ENCODE results near the gene THBS2. TPM values are rescaled to one million over a fixed set of nuclear protein-coding genes. Genes with fewer than 3 reads are reported as not detected.
A peak's percentile ranks its signal among the peaks of the same experiment; 100 is the strongest.

Gene THBS2
- polyA plus RNA-seq, 1 experiment, result 857 TPM

GRCh38 chr6:169194737-169195136 lies 58.9 kb downstream of the THBS2 start:
- Histone ChIP-seq H3K4me3 (ENCODE audit: low read depth, low read length) (no peak overlapping the region), H3K36me3 (ENCODE audit: control insufficient read depth, insufficient read depth, low read length) (no peaks in the 10 kb centered on the region), H3K27me3 (ENCODE audit: control insufficient read depth, insufficient read depth, low read length) (no peaks in the 10 kb centered on the region)
- CTCF ChIA-PET, result interaction anchor here (1.1 kb wide), 2 partner anchors 9 to 50 kb away, joined by 3 to 4 read pairs; no protein-coding TSS in a partner anchor
- POLR2A ChIA-PET, result no interaction called here
- DNase-seq (ENCODE audit: low read depth), result no peak
- TF ChIP-seq, protein P1, sequence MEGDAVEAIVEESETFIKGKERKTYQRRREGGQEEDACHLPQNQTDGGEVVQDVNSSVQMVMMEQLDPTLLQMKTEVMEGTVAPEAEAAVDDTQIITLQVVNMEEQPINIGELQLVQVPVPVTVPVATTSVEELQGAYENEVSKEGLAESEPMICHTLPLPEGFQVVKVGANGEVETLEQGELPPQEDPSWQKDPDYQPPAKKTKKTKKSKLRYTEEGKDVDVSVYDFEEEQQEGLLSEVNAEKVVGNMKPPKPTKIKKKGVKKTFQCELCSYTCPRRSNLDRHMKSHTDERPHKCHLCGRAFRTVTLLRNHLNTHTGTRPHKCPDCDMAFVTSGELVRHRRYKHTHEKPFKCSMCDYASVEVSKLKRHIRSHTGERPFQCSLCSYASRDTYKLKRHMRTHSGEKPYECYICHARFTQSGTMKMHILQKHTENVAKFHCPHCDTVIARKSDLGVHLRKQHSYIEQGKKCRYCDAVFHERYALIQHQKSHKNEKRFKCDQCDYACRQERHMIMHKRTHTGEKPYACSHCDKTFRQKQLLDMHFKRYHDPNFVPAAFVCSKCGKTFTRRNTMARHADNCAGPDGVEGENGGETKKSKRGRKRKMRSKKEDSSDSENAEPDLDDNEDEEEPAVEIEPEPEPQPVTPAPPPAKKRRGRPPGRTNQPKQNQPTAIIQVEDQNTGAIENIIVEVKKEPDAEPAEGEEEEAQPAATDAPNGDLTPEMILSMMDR (IDR thresholded peaks at IDR 0.05; ENCODE audit: insufficient read depth, low read depth, low read length), result no peak

DNA sequence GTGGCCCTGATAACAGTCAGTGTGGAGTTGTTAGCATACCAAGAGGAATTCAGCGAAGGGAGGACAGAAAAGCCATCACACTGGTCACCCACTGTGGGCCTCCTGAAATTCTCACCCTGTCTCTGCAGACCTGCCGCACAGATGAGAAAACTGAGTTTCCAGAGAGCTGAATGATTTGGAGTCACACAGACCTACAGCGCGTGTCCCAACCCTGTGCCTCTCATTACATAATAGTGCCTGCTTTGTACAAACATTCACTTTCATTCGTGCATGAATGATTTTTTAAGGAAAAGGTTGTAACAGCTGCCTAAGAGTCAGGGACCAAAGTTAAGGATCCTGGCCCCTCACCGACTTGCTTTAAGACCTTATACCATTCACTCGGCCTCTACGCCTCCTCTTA lies 62.7 kb downstream of the THBS2 start:
- ChIA-PET POLR2A (interaction anchor here (1.3 kb wide), 1 partner anchor 18 kb away, joined by 5 read pairs; no protein-coding TSS in a partner anchor), CTCF (interaction anchor here (0.6 to 1.2 kb wide), 3 partner anchors 9 to 106 kb away, joined by 3 to 4 read pairs (median 3); no protein-coding TSS in a partner anchor)
- H3K36me3 ChIP-seq (ENCODE audit: control insufficient read depth, insufficient read depth, low read length), result no peaks in the 10 kb centered on the region
- no peak overlapping the region for H3K4me3 ChIP-seq (ENCODE audit: low read depth, low read length)
- TF ChIP-seq, protein P1 (IDR thresholded peaks at IDR 0.05; ENCODE audit: insufficient read depth, low read depth, low read length), result no peak
- DNase-seq (ENCODE audit: low read depth), result no peak
- H3K27me3 ChIP-seq (ENCODE audit: control insufficient read depth, insufficient read depth, low read length), result no peaks in the 10 kb centered on the region

- TF ChIP-seq, protein P1 (IDR thresholded peaks at IDR 0.05; ENCODE audit: insufficient read depth, low read depth, low read length), result no peak
- Histone ChIP-seq H3K4me3 (ENCODE audit: low read depth, low read length) (no peak overlapping the region), H3K27me3 (ENCODE audit: control insufficient read depth, insufficient read depth, low read length) (no peaks in the 10 kb centered on the region), H3K36me3 (ENCODE audit: control insufficient read depth, insufficient read depth, low read length) (no peaks in the 10 kb centered on the region)
- ChIA-PET CTCF (interaction anchor here (0.6 to 1.2 kb wide), 5 partner anchors 10 to 331 kb away, joined by 3 to 4 read pairs (median 3); no protein-coding TSS in a partner anchor), POLR2A (interaction anchor here (0.7 to 1.3 kb wide), 3 partner anchors 17 to 154 kb away, joined by 3 to 5 read pairs (median 4); no protein-coding TSS in a partner anchor)
- peak; percentile 97 for DNase-seq (ENCODE audit: low read depth)
Observed at GRCh38 chr6:169190144-169190584, 63.5 kb downstream of the THBS2 start.

DNA sequence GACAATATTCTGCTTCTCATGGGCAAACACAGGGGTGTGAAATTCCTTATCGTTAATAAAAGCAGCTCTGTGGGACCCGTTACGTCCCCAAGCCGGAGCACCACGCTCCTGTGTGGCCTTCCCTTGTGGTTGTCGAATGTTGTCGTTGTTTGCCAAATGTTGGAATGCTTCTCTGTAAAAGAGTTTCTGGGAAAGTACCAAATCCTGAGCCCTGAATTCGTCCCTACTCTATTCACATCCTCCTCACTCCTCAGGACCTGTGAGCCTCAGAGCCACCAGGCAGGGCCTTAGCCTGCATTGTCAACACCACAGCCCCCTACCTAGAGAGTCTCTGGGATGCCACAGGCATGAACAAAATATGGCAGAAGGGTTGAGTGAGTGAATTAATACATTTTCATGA lies 64.0 kb downstream of the THBS2 start:
- Histone ChIP-seq H3K27me3 (ENCODE audit: control insufficient read depth, insufficient read depth, low read length) (no peaks in the 10 kb centered on the region), H3K4me3 (ENCODE audit: low read depth, low read length) (no peak overlapping the region), H3K36me3 (ENCODE audit: control insufficient read depth, insufficient read depth, low read length) (no peaks in the 10 kb centered on the region)
- TF ChIP-seq, protein P1 (IDR thresholded peaks at IDR 0.05; ENCODE audit: insufficient read depth, low read depth, low read length), result no peak
- no peak for DNase-seq (ENCODE audit: low read depth)
- ChIA-PET POLR2A (interaction anchor here (0.7 to 1.3 kb wide), 3 partner anchors 17 to 154 kb away, joined by 3 to 5 read pairs (median 4); no protein-coding TSS in a partner anchor), CTCF (interaction anchor here (1.0 to 1.2 kb wide), 3 partner anchors 10 to 331 kb away, joined by 3 to 4 read pairs (median 3); no protein-coding TSS in a partner anchor)

GRCh38 chr6:169189182-169189581 lies 64.5 kb downstream of the THBS2 start:
- no peaks in the 10 kb centered on the region for H3K36me3 ChIP-seq (ENCODE audit: control insufficient read depth, insufficient read depth, low read length)
- TF ChIP-seq, protein P1 (IDR thresholded peaks at IDR 0.05; ENCODE audit: insufficient read depth, low read depth, low read length), result no peak
- no peaks in the 10 kb centered on the region for H3K27me3 ChIP-seq (ENCODE audit: control insufficient read depth, insufficient read depth, low read length)
- DNase-seq (ENCODE audit: low read depth), result no peak
- ChIA-PET CTCF (interaction anchor here (1.0 kb wide), 1 partner anchor 232 kb away, joined by 4 read pairs; no protein-coding TSS in a partner anchor), POLR2A (interaction anchor here (0.6 kb wide), 1 partner anchor 17 kb away, joined by 3 read pairs; no protein-coding TSS in a partner anchor)
- H3K4me3 ChIP-seq (ENCODE audit: low read depth, low read length), result no peak overlapping the region
